ENCODE results near the gene TRIO.

Gene TRIO

DNA sequence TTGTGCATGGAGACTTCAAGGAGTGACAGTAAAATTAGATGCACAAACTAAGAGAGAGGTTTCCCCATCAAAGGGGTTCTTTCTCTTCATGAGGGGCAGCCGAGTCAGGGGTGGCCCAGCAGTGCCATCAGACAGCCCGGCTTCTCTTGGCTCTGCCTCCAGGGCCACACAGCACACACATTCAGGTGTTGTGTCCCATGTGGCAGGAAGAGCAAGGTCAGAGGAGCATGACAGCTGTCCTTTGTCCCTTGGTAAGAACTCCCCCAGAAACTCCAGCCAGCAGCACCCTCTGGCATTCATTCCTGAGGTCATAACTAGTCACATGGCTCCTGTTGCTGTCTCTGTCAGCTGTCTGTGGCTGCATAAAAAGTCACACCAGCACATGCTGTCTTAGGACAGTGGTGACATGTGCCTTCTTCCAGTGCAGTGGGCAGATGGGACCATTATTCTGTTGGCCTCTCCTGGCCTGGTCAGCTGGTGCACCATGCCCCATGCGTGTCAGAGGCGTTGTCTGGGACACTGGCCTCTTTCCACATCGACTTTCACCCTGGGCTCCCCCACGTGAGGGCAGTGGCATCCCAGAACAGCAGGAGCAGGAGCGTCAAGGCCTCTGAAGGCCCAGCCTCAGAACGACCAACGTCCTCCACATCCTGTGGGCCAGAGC, 360.0 kb downstream of the TRIO start:
- no peak for TF ChIP-seq CTCF (IDR thresholded peaks at IDR 0.05; ENCODE audit: low read depth, low read length)
- DNase-seq (ENCODE audit: extremely low read depth, low read depth) = no peak

- no peak for DNase-seq (ENCODE audit: extremely low read depth, low read depth)
- TF ChIP-seq CTCF (IDR thresholded peaks at IDR 0.05; ENCODE audit: low read depth, low read length) = no peak
Measured at GRCh38 chr5:14503681-14504331, 360.7 kb downstream of the TRIO start.

DNA sequence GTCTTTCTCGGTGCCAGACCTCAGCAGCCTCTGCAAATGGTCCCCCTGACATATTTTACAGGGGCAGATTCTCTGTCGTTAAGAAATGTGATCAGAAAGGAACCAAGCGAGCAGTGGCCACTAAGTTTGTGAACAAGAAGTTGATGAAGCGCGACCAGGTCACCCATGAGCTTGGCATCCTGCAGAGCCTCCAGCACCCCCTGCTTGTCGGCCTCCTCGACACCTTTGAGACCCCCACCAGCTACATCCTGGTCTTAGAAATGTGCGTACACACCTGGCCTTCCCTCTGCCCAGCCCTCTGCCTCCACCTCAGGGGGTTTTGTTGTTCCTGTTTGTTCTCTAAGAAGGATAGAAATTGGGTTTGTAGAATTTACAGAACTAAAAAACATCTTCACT, 361.2 kb downstream of the TRIO start:
- no peak for DNase-seq (ENCODE audit: extremely low read depth, low read depth)
- no peak for TF ChIP-seq CTCF (IDR thresholded peaks at IDR 0.05; ENCODE audit: low read depth, low read length)

- TF ChIP-seq CTCF (IDR thresholded peaks at IDR 0.05; ENCODE audit: low read depth, low read length) = no peak
- DNase-seq (ENCODE audit: extremely low read depth, low read depth) = no peak
Measured at GRCh38 chr5:14504816-14505215, 361.7 kb downstream of the TRIO start.

GRCh38 chr5:14505310-14506139, 362.4 kb downstream of the TRIO start:
- TF ChIP-seq CTCF (IDR thresholded peaks at IDR 0.05; ENCODE audit: low read depth, low read length) = peak; percentile 10
- no peak for DNase-seq (ENCODE audit: extremely low read depth, low read depth)

GRCh38 chr5:14506140-14506538, 363.0 kb downstream of the TRIO start:
- no peak for DNase-seq (ENCODE audit: extremely low read depth, low read depth)
- TF ChIP-seq CTCF (IDR thresholded peaks at IDR 0.05; ENCODE audit: low read depth, low read length) = no peak

- no peak for TF ChIP-seq CTCF (IDR thresholded peaks at IDR 0.05; ENCODE audit: low read depth, low read length)
- DNase-seq (ENCODE audit: extremely low read depth, low read depth) = no peak
Measured at GRCh38 chr5:14506661-14507060, 363.5 kb downstream of the TRIO start.

Data from AG09319 (cell line).